Esophagus squamous epithelium (tissue), 4 donors: ENCODE measurements around the gene FMN2.

Experiments
- POLR2A ChIP-seq, 4 donors: fragments of 450-650 bp; IDR thresholded peaks; one replicate each; pipeline ENCODE4 v1.6.1; 2017; ENCODE audit warnings: antibody characterized with exemption in 4 of 4, mild to moderate bottlenecking in 4 of 4, moderate library complexity in 3 of 4
- TF ChIP-seq, protein P1 (sequence below), 6 experiments: fragments of 450-650 bp in 4 of 6; fragments of 200-600 bp in 2 of 6; sonication (generic) in 2 of 6; IDR thresholded peaks; one replicate each; pipeline ENCODE4 v1.5.1; 2016 to 2019; ENCODE audit warnings: antibody characterized with exemption in 6 of 6, mild to moderate bottlenecking in 4 of 6, moderate library complexity in 4 of 6

DNA sequence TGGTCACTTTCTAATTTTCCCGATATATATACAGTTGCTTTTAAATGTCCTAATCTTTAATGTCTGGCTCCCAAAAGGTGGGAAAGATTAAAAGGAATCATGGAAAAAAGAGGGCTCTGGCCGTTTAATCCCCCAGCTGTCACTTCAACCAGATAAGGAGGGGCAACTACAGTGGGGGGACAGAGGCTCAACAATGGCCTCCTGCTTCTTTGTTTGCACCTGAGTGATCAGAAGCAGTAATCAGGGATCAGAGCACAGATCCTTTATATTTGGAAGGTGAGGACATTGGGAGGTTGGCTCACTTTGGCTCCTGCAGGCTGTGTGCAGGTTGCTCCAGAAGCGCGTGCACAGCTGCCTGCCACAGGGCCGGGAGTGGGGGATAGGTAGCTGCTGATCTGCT lies 212.8 kb downstream of the FMN2 start:
- TF ChIP-seq, protein P1, sequence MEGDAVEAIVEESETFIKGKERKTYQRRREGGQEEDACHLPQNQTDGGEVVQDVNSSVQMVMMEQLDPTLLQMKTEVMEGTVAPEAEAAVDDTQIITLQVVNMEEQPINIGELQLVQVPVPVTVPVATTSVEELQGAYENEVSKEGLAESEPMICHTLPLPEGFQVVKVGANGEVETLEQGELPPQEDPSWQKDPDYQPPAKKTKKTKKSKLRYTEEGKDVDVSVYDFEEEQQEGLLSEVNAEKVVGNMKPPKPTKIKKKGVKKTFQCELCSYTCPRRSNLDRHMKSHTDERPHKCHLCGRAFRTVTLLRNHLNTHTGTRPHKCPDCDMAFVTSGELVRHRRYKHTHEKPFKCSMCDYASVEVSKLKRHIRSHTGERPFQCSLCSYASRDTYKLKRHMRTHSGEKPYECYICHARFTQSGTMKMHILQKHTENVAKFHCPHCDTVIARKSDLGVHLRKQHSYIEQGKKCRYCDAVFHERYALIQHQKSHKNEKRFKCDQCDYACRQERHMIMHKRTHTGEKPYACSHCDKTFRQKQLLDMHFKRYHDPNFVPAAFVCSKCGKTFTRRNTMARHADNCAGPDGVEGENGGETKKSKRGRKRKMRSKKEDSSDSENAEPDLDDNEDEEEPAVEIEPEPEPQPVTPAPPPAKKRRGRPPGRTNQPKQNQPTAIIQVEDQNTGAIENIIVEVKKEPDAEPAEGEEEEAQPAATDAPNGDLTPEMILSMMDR (IDR thresholded peaks at IDR 0.05) = no peak
- no peak for TF ChIP-seq POLR2A (IDR thresholded peaks at IDR 0.05)
